H1 (cell line): ENCODE data around the gene CIROP. TPM values are rescaled to one million over a fixed set of nuclear protein-coding genes. Genes with fewer than 3 reads are reported as not detected.

ENCODE experiments used
- BRCA1 ChIP-seq: IDR thresholded peaks from 2 replicates; pipeline ENCODE4 v1.6.1; 2012; ENCODE audit warnings: low read depth, low read length, improper control_type of control experiment
- CBX8 ChIP-seq: fragments of 300-800, 300-1000 bp; sonication (generic); IDR thresholded peaks from 2 replicates; pipeline ENCODE4 v1.7.1; 2016; ENCODE audit warnings: low read depth, low read length, borderline replicate concordance
- CHD2 ChIP-seq: IDR thresholded peaks from 2 replicates; pipeline ENCODE4 v1.6.1; 2012; ENCODE audit warnings: low read length, improper control_type of control experiment
- EGR1 ChIP-seq: IDR thresholded peaks from 2 replicates; pipeline ENCODE4 v1.6.1; 2011; ENCODE audit warnings: low read depth, low read length, borderline replicate concordance
- HDAC6 ChIP-seq: IDR thresholded peaks from one replicate; pipeline ENCODE4 v1.7.1; 2012; ENCODE audit warnings: low read depth, mild to moderate bottlenecking, inconsistent platforms, low read length, moderate library complexity
- KDM1A ChIP-seq: fragments of 200-600, 300-600 bp; sonication (generic); IDR thresholded peaks from 2 replicates; pipeline ENCODE4 v1.7.1; 2016; ENCODE audit warnings: mild to moderate bottlenecking, low read length, borderline replicate concordance
- KDM5A ChIP-seq: fragments of 200-600 bp; IDR thresholded peaks from 2 replicates; pipeline ENCODE4 v1.7.1; 2012; ENCODE audit warnings: mild to moderate bottlenecking, low read length, inconsistent platforms, mixed read lengths
- RAD21 ChIP-seq, 2 experiments: IDR thresholded peaks in 1 of 2; conservative IDR thresholded peaks in 1 of 2; 2 replicates each; pipeline ENCODE4 v1.6.1; 2011; ENCODE audit warnings: low read depth in 2 of 2, low read length in 2 of 2, improper control_type of control experiment in 1 of 2, inconsistent platforms in 1 of 2, mild to moderate bottlenecking in 1 of 2, moderate library complexity in 1 of 2
- RBBP5 ChIP-seq: IDR thresholded peaks from 2 replicates; pipeline ENCODE4 v1.7.1; 2012; ENCODE audit warnings: low read depth, mild to moderate bottlenecking, inconsistent platforms, low read length, moderate library complexity, borderline replicate concordance
- RNF2 ChIP-seq: fragments of 200-900, 300-1000 bp; sonication (generic); IDR thresholded peaks from 2 replicates; pipeline ENCODE4 v1.7.1; 2016; ENCODE audit warnings: borderline replicate concordance, low read depth, mild to moderate bottlenecking, antibody characterized with exemption, low read length; ENCODE audit not compliant: poor library complexity, severe bottlenecking; ENCODE audit errors: missing control alignments
- SIN3A ChIP-seq, 2 experiments: IDR thresholded peaks in 1 of 2; conservative IDR thresholded peaks in 1 of 2; 2 replicates each; pipeline ENCODE4 v1.6.1; 2011 to 2012; ENCODE audit warnings: low read length in 2 of 2, improper control_type of control experiment in 1 of 2, low read depth in 1 of 2, mild to moderate bottlenecking in 1 of 2
- SP1 ChIP-seq: IDR thresholded peaks from 2 replicates; pipeline ENCODE4 v1.6.1; 2011; ENCODE audit warnings: low read depth, low read length
- SP2 ChIP-seq: IDR thresholded peaks from 2 replicates; pipeline ENCODE4 v1.6.1; 2012; ENCODE audit warnings: mild to moderate bottlenecking, low read length, inconsistent platforms
- SRF ChIP-seq: IDR thresholded peaks from 2 replicates; pipeline ENCODE4 v1.6.1; 2011; ENCODE audit warnings: mild to moderate bottlenecking, low read depth, low read length, moderate library complexity
- TAF1 ChIP-seq: IDR thresholded peaks from 2 replicates; pipeline ENCODE4 v1.6.1; 2011; ENCODE audit warnings: mild to moderate bottlenecking, low read depth, low read length
- TBP ChIP-seq: IDR thresholded peaks from 2 replicates; pipeline ENCODE4 v1.6.1; 2011; ENCODE audit warnings: low read depth, low read length, improper control_type of control experiment
- TEAD4 ChIP-seq: IDR thresholded peaks from 2 replicates; pipeline ENCODE4 v1.6.1; 2012; ENCODE audit warnings: low read depth, low read length, inconsistent platforms, mixed read lengths
- polyA plus RNA-seq, 7 experiments: library from polyadenylated mRNA; depleted of rRNA in 3 of 7; stranded (reverse) in 5 of 7; unstranded in 2 of 7; fragments of >200 nt in 5 of 7; fragments of 200-250 nt in 2 of 7; gene quantifications; 1 replicate in 5 of 7; 2 replicates in 1 of 7; 4 replicates in 1 of 7; pipeline versions ENCODE4 v1.2.1 to v1.2.3, GENCODE V29; 2011 to 2013; ENCODE audit warnings: missing spikeins in 2 of 7, mixed read lengths in 2 of 7
- total RNA-seq: library from RNA; stranded (reverse); fragmentation: NEBNext Ultra II Directional; extraction: Animal tissue kit (Norgen Biotek cat#: 25700); gene quantifications from 2 replicates; pipeline ENCODE4 v1.2.1, GENCODE V29; 2021
- TF ChIP-seq, protein P1 (sequence below): IDR thresholded peaks from 2 replicates; pipeline ENCODE4 v1.6.1; 2011; ENCODE audit warnings: low read length, improper control_type of control experiment
- TF ChIP-seq, protein P2 (sequence below): IDR thresholded peaks from 2 replicates; pipeline ENCODE4 v1.6.1; 2012; ENCODE audit warnings: inconsistent platforms
- TF ChIP-seq, protein P3 (sequence below): IDR thresholded peaks from 2 replicates; pipeline ENCODE4 v1.6.1; 2012; ENCODE audit warnings: low read length, inconsistent platforms

The CIROP gene
- total and polyA plus RNA-seq, 2 of the 8 experiments (the other 6 are each of a cell fraction or from before 2014, with no cell fraction given) = 0.06 TPM; not detected in 1

DNA sequence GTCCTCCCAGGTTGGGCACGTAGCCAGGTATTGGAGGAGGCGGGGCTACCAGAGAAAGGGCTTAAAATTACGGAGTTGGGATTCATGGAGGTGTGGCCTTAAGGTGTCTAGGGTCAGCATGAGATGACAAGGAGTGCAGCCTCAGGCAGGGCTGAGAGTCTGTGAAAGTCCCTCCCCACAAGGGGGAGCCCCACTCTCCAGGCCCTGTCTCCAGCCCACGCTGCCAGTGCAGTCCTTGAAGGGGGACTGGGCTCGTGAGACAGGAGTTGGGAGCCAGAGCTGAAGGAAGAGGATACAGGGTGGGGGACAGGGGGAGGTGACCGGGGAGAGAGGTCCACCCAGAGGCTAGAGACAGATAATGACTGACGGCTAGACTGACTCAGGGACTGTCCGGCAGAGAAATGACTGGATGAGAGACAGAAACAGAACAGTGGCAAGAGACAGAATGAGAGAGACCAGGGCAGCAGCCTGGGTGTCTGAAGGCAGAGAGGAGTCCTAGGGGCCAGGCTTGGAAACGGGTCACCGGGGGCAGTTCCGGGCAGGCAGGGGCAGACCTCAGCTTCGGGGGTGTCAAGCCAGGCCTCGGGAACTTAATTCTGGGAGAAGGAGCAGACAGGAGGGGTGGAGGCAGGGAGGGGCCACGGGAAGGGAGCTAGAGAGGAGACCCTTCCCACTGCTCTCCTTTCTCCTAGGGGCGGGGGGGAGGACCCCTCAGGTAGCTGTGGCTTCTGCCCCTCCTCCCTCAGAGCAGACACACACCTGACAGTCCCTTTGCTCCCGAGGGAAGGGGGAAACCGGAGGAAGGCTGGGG lies 48.4 kb downstream of the CIROP start (continued):
- no peak for TF ChIP-seq RBBP5
- no peak for TF ChIP-seq SRF
- TF ChIP-seq EGR1 = no peak
- TF ChIP-seq HDAC6 = no peak
- no peak for TF ChIP-seq KDM5A
- TF ChIP-seq SIN3A (conservative IDR thresholded peaks at IDR 0.05 in 1 of 2, IDR thresholded peaks at IDR 0.05 in 1 of 2; ENCODE audit: low read depth in 1 of 2, low read length in 2 of 2) = peak in 1 of 2 experiments; percentile 89; a peak in 2 of 4 replicates
- TF ChIP-seq RNF2 = peak; percentile 27
- no peak for TF ChIP-seq TBP
- no peak for TF ChIP-seq KDM1A
- TF ChIP-seq SP1 = no peak
- TF ChIP-seq SP2 = no peak
- TF ChIP-seq, protein P1, sequence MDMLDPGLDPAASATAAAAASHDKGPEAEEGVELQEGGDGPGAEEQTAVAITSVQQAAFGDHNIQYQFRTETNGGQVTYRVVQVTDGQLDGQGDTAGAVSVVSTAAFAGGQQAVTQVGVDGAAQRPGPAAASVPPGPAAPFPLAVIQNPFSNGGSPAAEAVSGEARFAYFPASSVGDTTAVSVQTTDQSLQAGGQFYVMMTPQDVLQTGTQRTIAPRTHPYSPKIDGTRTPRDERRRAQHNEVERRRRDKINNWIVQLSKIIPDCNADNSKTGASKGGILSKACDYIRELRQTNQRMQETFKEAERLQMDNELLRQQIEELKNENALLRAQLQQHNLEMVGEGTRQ = no peak
- TF ChIP-seq RAD21 (IDR thresholded peaks at IDR 0.05 in 1 of 2, conservative IDR thresholded peaks at IDR 0.05 in 1 of 2; ENCODE audit: low read depth in 2 of 2, low read length in 2 of 2) = peak; percentile 32 to 47; a peak in 3 of 4 replicates
- TF ChIP-seq, protein P2, sequence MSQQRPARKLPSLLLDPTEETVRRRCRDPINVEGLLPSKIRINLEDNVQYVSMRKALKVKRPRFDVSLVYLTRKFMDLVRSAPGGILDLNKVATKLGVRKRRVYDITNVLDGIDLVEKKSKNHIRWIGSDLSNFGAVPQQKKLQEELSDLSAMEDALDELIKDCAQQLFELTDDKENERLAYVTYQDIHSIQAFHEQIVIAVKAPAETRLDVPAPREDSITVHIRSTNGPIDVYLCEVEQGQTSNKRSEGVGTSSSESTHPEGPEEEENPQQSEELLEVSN = no peak
- no peak for TF ChIP-seq BRCA1
- TF ChIP-seq CBX8 = no peak
- TF ChIP-seq, protein P3, sequence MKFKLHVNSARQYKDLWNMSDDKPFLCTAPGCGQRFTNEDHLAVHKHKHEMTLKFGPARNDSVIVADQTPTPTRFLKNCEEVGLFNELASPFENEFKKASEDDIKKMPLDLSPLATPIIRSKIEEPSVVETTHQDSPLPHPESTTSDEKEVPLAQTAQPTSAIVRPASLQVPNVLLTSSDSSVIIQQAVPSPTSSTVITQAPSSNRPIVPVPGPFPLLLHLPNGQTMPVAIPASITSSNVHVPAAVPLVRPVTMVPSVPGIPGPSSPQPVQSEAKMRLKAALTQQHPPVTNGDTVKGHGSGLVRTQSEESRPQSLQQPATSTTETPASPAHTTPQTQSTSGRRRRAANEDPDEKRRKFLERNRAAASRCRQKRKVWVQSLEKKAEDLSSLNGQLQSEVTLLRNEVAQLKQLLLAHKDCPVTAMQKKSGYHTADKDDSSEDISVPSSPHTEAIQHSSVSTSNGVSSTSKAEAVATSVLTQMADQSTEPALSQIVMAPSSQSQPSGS = no peak
- TF ChIP-seq TEAD4 = no peak
- TF ChIP-seq CHD2 = no peak
- no peak for TF ChIP-seq TAF1
